Caco-2 (cell line): Measurements from ENCODE around the gene RIN3. TPM values are rescaled to one million over a fixed set of nuclear protein-coding genes. Genes with fewer than 3 reads are reported as not detected.

ENCODE experiments used
- BruUV-seq: library from RNA; stranded (reverse); fragments of 400-500 nt; replicated peaks from 2 replicates; lab custom pipeline; 2021; lab: Mats Ljungman, UMichigan
- CTCF ChIA-PET: fragments of 300-600 bp; sonication (Branson Sonifier 250); formaldehyde crosslinking; loops from one replicate; lab custom pipeline; 2022; ENCODE audit warnings: antibody characterized with exemption; lab: Charles Lee
- POLR2A ChIA-PET: fragments of 300-600 bp; sonication (Branson Sonifier 250); formaldehyde crosslinking; loops from one replicate; lab custom pipeline; 2022; ENCODE audit warnings: antibody characterized with exemption; lab: Charles Lee
- DNase-seq, 2 experiments: peaks; one replicate each; pipeline versions ENCODE4 v3.0.0 to v3.0.0-alpha.2; 2020 to 2022
- H3K27me3 ChIP-seq: replicated peaks from 2 replicates; pipeline ENCODE4 v1.6.0; 2011; ENCODE audit warnings: low read length; ENCODE audit not compliant: control insufficient read depth, insufficient read depth
- H3K36me3 ChIP-seq: 2 replicates; pipeline ENCODE4 v1.5.1; 2011; ENCODE audit warnings: low read length; ENCODE audit not compliant: control insufficient read depth, insufficient read depth
- H3K4me1 ChIP-seq: fragments of 250-450 bp; sonication (Bioruptor Pico); 2 replicates; pipeline ENCODE4 v1.5.1; 2020; ENCODE audit warnings: mild to moderate bottlenecking
- H3K4me3 ChIP-seq: 2 replicates; pipeline ENCODE4 v1.5.1; 2011; ENCODE audit warnings: low read depth, mild to moderate bottlenecking, control low read depth, low read length
- H3K9me3 ChIP-seq: fragments of 250-450 bp; sonication (Bioruptor Pico); 2 replicates; pipeline ENCODE4 v1.5.1; 2020; ENCODE audit warnings: mild to moderate bottlenecking, moderate library complexity
- H3K27ac Mint-ChIP-seq: one replicate; pipeline ENCODE4 v1.8.0; 2022; ENCODE audit warnings: mixed read lengths; ENCODE audit not compliant: unreplicated experiment
- H3K27me3 Mint-ChIP-seq: one replicate; pipeline ENCODE4 v1.8.0; 2022; ENCODE audit warnings: mixed read lengths; ENCODE audit not compliant: insufficient read depth, unreplicated experiment
- H3K36me3 Mint-ChIP-seq: one replicate; pipeline ENCODE4 v1.8.0; 2022; ENCODE audit warnings: mild to moderate bottlenecking, mixed read lengths; ENCODE audit not compliant: insufficient read depth, unreplicated experiment
- H3K4me1 Mint-ChIP-seq: one replicate; pipeline ENCODE4 v1.8.0; 2022; ENCODE audit warnings: low read depth, mixed read lengths; ENCODE audit not compliant: unreplicated experiment
- H3K4me3 Mint-ChIP-seq: one replicate; pipeline ENCODE4 v1.8.0; 2022; ENCODE audit warnings: mild to moderate bottlenecking, moderate library complexity, mixed read lengths; ENCODE audit not compliant: unreplicated experiment
- H3K9me3 Mint-ChIP-seq: one replicate; pipeline ENCODE4 v1.8.0; 2022; ENCODE audit warnings: mixed read lengths; ENCODE audit not compliant: unreplicated experiment
- intact Hi-C: fragments of 100-400 bp; cut with micrococcal nuclease; formaldehyde crosslinking; loops from one replicate; pipeline ENCODE4 v1.10.0; 2022; ENCODE audit not compliant: unreplicated experiment
- total RNA-seq: library from RNA; stranded (reverse); gene quantifications from 2 replicates; pipeline ENCODE4 v1.2.3, GENCODE V29; 2022
- TF ChIP-seq, protein P1 (sequence below), 2 experiments: fragments of 200-600 bp in 1 of 2; IDR thresholded peaks; 1 replicate in 1 of 2; 2 replicates in 1 of 2; pipeline versions ENCODE4 v1.5.1 to v1.8.0; 2011 to 2022; ENCODE audit warnings: antibody characterized with exemption in 1 of 2, control low read depth in 1 of 2, inconsistent platforms in 1 of 2, low read depth in 1 of 2, low read length in 1 of 2, mild to moderate bottlenecking in 1 of 2, moderate library complexity in 1 of 2; ENCODE audit not compliant: insufficient read depth in 1 of 2, severe bottlenecking in 1 of 2, unreplicated experiment in 1 of 2

Gene RIN3
- total RNA-seq, 1 experiment from 2014 or later = 20.7 TPM

DNA sequence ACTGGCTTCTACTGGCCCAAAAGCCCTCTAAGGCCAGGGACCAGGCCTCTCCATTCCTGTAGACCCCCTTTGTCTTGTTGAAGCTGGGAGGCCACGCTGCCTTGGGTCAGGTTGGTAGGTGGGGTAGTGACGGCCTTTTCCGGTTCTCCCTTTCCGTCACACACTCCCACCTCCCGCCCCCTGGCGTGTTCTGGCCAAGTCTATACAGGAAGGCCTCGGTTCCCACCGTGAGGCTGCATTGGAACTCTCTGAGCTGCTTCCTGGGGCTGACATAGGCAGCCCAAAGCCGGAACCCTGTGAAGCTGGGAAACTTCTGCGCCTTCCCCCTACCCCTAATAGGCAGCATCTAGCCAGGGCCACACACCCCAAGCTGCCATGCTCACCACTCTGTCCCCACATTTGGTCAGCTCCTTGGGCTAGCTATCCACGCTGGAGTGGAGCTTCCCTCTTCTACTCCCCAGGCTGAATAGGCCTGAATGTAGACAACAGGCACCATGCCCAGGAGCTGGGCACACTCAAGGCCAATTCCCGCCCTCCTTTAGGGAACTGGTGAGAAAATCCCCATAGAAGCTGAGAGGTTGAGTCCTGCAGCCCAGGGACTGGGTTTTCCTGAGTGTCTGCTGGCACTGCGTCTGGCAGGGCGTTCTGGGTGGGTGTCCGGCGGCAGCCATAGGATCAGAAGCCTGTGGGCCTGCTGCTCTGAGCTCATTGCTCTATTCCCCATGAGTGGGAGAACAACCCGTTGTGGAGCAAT lies 35.7 kb downstream of the RIN3 start:
- no TSS peak for BruUV-seq
- no peaks in the 10 kb centered on the region for H3K27me3 ChIP-seq
- no peak overlapping the region for H3K4me3 ChIP-seq
- intact Hi-C loops = no loop called here
- H3K4me1 ChIP-seq = no peaks in the 10 kb centered on the region; the same call in 1 of the 2 replicates
- CTCF ChIA-PET = no interaction called here
- TF ChIP-seq, protein P1, sequence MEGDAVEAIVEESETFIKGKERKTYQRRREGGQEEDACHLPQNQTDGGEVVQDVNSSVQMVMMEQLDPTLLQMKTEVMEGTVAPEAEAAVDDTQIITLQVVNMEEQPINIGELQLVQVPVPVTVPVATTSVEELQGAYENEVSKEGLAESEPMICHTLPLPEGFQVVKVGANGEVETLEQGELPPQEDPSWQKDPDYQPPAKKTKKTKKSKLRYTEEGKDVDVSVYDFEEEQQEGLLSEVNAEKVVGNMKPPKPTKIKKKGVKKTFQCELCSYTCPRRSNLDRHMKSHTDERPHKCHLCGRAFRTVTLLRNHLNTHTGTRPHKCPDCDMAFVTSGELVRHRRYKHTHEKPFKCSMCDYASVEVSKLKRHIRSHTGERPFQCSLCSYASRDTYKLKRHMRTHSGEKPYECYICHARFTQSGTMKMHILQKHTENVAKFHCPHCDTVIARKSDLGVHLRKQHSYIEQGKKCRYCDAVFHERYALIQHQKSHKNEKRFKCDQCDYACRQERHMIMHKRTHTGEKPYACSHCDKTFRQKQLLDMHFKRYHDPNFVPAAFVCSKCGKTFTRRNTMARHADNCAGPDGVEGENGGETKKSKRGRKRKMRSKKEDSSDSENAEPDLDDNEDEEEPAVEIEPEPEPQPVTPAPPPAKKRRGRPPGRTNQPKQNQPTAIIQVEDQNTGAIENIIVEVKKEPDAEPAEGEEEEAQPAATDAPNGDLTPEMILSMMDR (IDR thresholded peaks at IDR 0.05; ENCODE audit: insufficient read depth in 1 of 2, low read depth in 1 of 2, low read length in 1 of 2, severe bottlenecking in 1 of 2, unreplicated experiment in 1 of 2) = no peak
- Mint-ChIP-seq H3K36me3 (peaks cover 4% of the 10 kb centered on the region), H3K27me3 (no peaks in the 10 kb centered on the region), H3K4me3 (no peak overlapping the region), H3K4me1 (no peaks in the 10 kb centered on the region), H3K27ac (no peak overlapping the region), H3K9me3 (no peaks in the 10 kb centered on the region)
- no peak for DNase-seq
- POLR2A ChIA-PET = no interaction called here
- no peaks in the 10 kb centered on the region for H3K9me3 ChIP-seq
- no peaks in the 10 kb centered on the region for H3K36me3 ChIP-seq

DNA sequence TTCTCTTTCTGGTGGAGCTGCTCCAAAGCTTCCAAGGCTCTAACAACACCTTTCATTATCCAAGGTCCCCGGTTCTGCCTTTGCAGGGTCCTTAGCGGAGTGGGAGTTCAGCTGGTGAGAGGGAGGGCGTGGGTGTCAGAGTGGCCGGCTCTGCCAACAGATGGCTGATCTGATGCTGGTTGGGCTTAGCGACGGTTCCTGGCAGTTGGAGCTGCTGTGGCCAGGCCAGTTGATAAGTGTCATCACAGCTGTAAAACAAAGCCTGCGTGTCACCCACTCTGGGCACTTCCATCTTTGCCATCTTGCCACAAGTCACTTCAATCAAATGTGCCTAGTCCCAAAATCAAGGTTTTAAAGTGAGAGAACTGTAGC lies 36.3 kb downstream of the RIN3 start:
- CTCF ChIA-PET = no interaction called here
- Mint-ChIP-seq H3K27me3 (no peaks in the 10 kb centered on the region), H3K9me3 (no peaks in the 10 kb centered on the region), H3K27ac (no peak overlapping the region), H3K4me1 (no peaks in the 10 kb centered on the region), H3K36me3 (peaks cover 4% of the 10 kb centered on the region), H3K4me3 (no peak overlapping the region)
- intact Hi-C loops = no loop called here
- no peaks in the 10 kb centered on the region; the same call in 1 of the 2 replicates for H3K4me1 ChIP-seq
- POLR2A ChIA-PET = no interaction called here
- no peaks in the 10 kb centered on the region for H3K27me3 ChIP-seq
- no peak overlapping the region for H3K4me3 ChIP-seq
- BruUV-seq = no TSS peak
- no peaks in the 10 kb centered on the region for H3K9me3 ChIP-seq
- DNase-seq = no peak
- H3K36me3 ChIP-seq = no peaks in the 10 kb centered on the region
- TF ChIP-seq, protein P1 (IDR thresholded peaks at IDR 0.05; ENCODE audit: insufficient read depth in 1 of 2, low read depth in 1 of 2, low read length in 1 of 2, severe bottlenecking in 1 of 2, unreplicated experiment in 1 of 2) = no peak

DNA sequence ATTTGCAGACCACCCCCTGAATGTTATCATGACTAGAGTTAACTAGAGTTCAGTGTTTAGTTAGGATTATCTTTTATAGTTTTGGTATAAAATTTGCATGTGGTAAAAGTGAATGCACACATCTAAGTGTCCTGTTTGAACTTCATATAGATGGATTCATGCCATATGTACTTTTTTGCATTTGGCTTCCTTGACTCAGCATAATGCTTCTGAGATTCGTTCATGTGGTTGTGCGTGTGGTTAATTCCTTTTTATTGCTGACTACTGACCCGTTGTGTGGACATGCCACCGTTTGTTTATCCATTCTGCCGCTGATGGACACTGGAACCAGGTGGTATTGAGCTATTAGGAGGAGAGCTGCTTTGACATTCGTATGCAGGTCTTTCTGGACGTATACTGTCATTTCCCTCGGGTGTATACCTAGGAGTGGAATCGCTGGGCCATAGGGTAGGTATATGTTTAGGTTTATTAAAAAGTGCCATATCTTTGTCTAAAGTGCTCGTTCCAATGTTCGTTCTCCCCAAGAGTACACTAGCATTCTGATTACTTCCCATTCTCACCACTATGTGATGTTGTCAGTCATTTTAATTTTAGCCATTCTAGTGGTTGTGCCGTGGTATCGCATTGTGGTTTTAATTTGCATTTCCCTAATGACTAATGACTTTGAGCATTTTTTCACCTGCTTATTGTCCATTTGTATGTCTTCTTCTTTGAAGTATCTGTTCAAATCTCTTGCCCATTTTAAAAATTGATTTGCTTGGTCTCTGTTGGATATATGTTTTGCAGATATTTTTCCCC lies 37.7 kb downstream of the RIN3 start:
- Histone ChIP-seq H3K27me3 (no peaks in the 10 kb centered on the region), H3K36me3 (no peaks in the 10 kb centered on the region), H3K4me3 (no peak overlapping the region), H3K9me3 (no peaks in the 10 kb centered on the region), H3K4me1 (no peaks in the 10 kb centered on the region; the same call in 1 of the 2 replicates)
- no peak for DNase-seq
- Mint-ChIP-seq H3K9me3 (no peaks in the 10 kb centered on the region), H3K4me3 (no peak overlapping the region), H3K36me3 (peaks cover 4% of the 10 kb centered on the region), H3K27me3 (no peaks in the 10 kb centered on the region), H3K27ac (no peak overlapping the region), H3K4me1 (no peaks in the 10 kb centered on the region)
- ChIA-PET CTCF (no interaction called here), POLR2A (no interaction called here)
- no TSS peak for BruUV-seq
- intact Hi-C loops = no loop called here
- TF ChIP-seq, protein P1 (IDR thresholded peaks at IDR 0.05; ENCODE audit: insufficient read depth in 1 of 2, low read depth in 1 of 2, low read length in 1 of 2, severe bottlenecking in 1 of 2, unreplicated experiment in 1 of 2) = no peak
